Left hindlimb (tissue), 1 donor: ENCODE data around the gene RTN4IP1.
"Not testable (repeated sequence)": the region's sequence is repeated elsewhere in the genome, so short reads cannot be mapped to it uniquely, and the experiment has no call there.

Experiments used
- DNase-seq: peaks from one replicate; pipeline ENCODE4 v3.0.0-alpha.2; 2018

The RTN4IP1 gene

GRCh38 chr6:106629103-106629858 is at the start of gene RTN4IP1, which contains the start of gene QRSL1:
RTN4IP1 (minus strand) TSS chr6:106629498; CDS start chr6:106629021, 477 bp downstream.
QRSL1 (plus strand) TSS chr6:106629578; CDS start chr6:106629682, 104 bp downstream.
- DNase-seq = peak; percentile 94

GRCh38 chr6:106677282-106677681 is 48.0 kb upstream of the RTN4IP1 start:
- DNase-seq = no peak

GRCh38 chr6:106674541-106675229 is 45.4 kb upstream of the RTN4IP1 start:
- DNase-seq = no peak

- no peak for DNase-seq
Measured at GRCh38 chr6:106671651-106672050, 42.4 kb upstream of the RTN4IP1 start.

GRCh38 chr6:106670236-106670635 is 40.9 kb upstream of the RTN4IP1 start:
- no peak for DNase-seq

- no peak for DNase-seq
Measured at GRCh38 chr6:106667022-106667402, 37.7 kb upstream of the RTN4IP1 start.

GRCh38 chr6:106666282-106667021 is 37.2 kb upstream of the RTN4IP1 start:
- DNase-seq = no peak

- no peak for DNase-seq
Measured at GRCh38 chr6:106662458-106662857, 33.2 kb upstream of the RTN4IP1 start.

- DNase-seq = no peak
Measured at GRCh38 chr6:106659859-106660258, 30.6 kb upstream of the RTN4IP1 start.

GRCh38 chr6:106658469-106658868 is 29.2 kb upstream of the RTN4IP1 start:
- no peak for DNase-seq

- no peak for DNase-seq
Measured at GRCh38 chr6:106648651-106649308, 19.5 kb upstream of the RTN4IP1 start.

- no peak for DNase-seq
Measured at GRCh38 chr6:106643061-106643460, 13.8 kb upstream of the RTN4IP1 start.

GRCh38 chr6:106642476-106642875 is 13.2 kb upstream of the RTN4IP1 start:
- DNase-seq = no peak

GRCh38 chr6:106639812-106640211 is 10.5 kb upstream of the RTN4IP1 start:
- no peak for DNase-seq

GRCh38 chr6:106637717-106638341 is 8.5 kb upstream of the RTN4IP1 start:
- no peak for DNase-seq

- DNase-seq = no peak
Measured at GRCh38 chr6:106637051-106637716, 7.9 kb upstream of the RTN4IP1 start.

- DNase-seq = no peak
Measured at GRCh38 chr6:106634565-106634964, 5.3 kb upstream of the RTN4IP1 start.

- DNase-seq = no peak
Measured at GRCh38 chr6:106631346-106631745, 2.0 kb upstream of the RTN4IP1 start.

- DNase-seq = no peak
Measured at GRCh38 chr6:106630366-106630765, 1.1 kb upstream of the RTN4IP1 start.

- DNase-seq = no peak
Measured at GRCh38 chr6:106629859-106630163, 513 bp upstream of the RTN4IP1 start.

GRCh38 chr6:106628658-106629102 is 618 bp downstream of the RTN4IP1 start:
- DNase-seq = no peak

- not testable (repeated sequence) for DNase-seq
Measured at GRCh38 chr6:106627760-106628159, 1.5 kb downstream of the RTN4IP1 start.
